ENCODE data around the gene PPP1R3D. TPM values are rescaled to one million over a fixed set of nuclear protein-coding genes. Genes with fewer than 3 reads are reported as not detected.

Gene PPP1R3D
- total RNA-seq, 1 donor from 2014 or later = 5.5 TPM

- TF ChIP-seq, protein P1, sequence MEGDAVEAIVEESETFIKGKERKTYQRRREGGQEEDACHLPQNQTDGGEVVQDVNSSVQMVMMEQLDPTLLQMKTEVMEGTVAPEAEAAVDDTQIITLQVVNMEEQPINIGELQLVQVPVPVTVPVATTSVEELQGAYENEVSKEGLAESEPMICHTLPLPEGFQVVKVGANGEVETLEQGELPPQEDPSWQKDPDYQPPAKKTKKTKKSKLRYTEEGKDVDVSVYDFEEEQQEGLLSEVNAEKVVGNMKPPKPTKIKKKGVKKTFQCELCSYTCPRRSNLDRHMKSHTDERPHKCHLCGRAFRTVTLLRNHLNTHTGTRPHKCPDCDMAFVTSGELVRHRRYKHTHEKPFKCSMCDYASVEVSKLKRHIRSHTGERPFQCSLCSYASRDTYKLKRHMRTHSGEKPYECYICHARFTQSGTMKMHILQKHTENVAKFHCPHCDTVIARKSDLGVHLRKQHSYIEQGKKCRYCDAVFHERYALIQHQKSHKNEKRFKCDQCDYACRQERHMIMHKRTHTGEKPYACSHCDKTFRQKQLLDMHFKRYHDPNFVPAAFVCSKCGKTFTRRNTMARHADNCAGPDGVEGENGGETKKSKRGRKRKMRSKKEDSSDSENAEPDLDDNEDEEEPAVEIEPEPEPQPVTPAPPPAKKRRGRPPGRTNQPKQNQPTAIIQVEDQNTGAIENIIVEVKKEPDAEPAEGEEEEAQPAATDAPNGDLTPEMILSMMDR (IDR thresholded peaks at IDR 0.05; ENCODE audit: insufficient read depth, low read length, poor library complexity, severe bottlenecking) = no peak
- no peak overlapping the region for H3K4me3 ChIP-seq (ENCODE audit: low read depth, low read length)
- H3K36me3 ChIP-seq (ENCODE audit: control insufficient read depth, insufficient read depth, low read length) = no peaks in the 10 kb centered on the region
- no peak for DNase-seq (ENCODE audit: low read depth)
- H3K27me3 ChIP-seq (ENCODE audit: control insufficient read depth, insufficient read depth, low read length) = no peaks in the 10 kb centered on the region
These were observed 7.3 kb upstream of the PPP1R3D start for GRCh38 chr20:59947376-59947775.

- H3K4me3 ChIP-seq (ENCODE audit: low read depth, low read length) = no peak overlapping the region
- H3K27me3 ChIP-seq (ENCODE audit: control insufficient read depth, insufficient read depth, low read length) = no peaks in the 10 kb centered on the region
- DNase-seq (ENCODE audit: low read depth) = no peak
- TF ChIP-seq, protein P1 (IDR thresholded peaks at IDR 0.05; ENCODE audit: insufficient read depth, low read length, poor library complexity, severe bottlenecking) = no peak
- H3K36me3 ChIP-seq (ENCODE audit: control insufficient read depth, insufficient read depth, low read length) = no peaks in the 10 kb centered on the region
These were observed 5.6 kb upstream of the PPP1R3D start for GRCh38 chr20:59945731-59946130.

DNA sequence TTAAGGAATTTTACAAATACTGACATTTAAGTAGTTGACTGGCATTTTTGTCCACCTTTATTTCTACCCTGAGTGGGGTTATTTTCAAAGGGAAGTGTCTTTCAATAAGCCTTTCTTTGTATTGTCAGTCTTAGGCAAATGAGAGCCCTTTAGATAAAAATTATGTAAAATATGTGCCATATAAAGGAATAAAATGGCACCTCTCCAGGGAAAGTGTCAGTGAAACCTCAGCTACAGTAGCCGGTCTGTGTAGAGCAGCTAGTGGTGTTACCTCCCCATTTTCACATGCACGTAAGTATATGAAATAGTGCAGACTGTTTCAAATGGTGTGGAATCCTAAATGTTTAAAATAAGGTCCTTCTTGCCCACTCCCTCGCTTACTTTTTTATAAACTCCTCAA, 5.1 kb upstream of the PPP1R3D start:
- DNase-seq (ENCODE audit: low read depth) = no peak
- H3K36me3 ChIP-seq (ENCODE audit: control insufficient read depth, insufficient read depth, low read length) = no peaks in the 10 kb centered on the region
- TF ChIP-seq, protein P1 (IDR thresholded peaks at IDR 0.05; ENCODE audit: insufficient read depth, low read length, poor library complexity, severe bottlenecking) = no peak
- H3K27me3 ChIP-seq (ENCODE audit: control insufficient read depth, insufficient read depth, low read length) = no peaks in the 10 kb centered on the region
- no peak overlapping the region for H3K4me3 ChIP-seq (ENCODE audit: low read depth, low read length)

DNA sequence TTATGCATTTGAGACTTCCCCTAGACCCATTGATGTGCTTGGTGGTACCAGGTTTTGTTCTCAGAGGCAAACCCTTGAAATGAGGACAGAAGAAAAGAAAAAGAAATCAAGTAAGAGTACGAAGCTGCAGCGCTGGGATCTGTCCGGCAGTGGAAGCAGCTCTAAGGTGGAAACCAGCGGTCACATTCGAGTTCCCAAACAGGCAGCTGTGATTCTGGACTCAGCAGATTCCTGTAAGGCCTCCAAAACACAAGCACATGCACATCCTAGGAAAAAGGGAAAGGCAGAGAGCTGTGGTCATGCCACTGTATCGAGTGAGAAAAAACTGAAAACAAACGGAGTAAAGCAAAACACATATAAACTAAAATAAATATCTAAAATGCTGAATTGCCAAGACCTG, 4.6 kb upstream of the PPP1R3D start:
- TF ChIP-seq, protein P1 (IDR thresholded peaks at IDR 0.05; ENCODE audit: insufficient read depth, low read length, poor library complexity, severe bottlenecking) = no peak

DNA sequence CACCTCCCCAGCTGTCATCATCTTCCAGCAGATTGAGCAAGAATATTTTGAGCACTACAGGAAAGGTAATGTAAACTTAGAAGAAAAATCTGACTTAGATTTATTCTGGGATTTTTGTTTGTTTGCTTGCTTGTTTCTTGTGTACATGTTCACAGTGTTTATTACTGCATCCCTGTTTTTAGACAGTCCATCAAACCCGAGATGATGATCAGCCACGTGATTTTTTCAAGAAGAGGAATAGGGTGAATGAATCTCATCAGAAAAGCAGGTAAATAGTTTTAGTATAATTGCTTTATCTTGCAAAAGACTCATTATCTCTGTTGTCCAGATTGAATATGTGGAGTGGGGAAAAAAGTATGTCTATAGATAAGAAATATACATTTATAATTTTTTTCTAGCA, 2.1 kb upstream of the PPP1R3D start:
- DNase-seq (ENCODE audit: low read depth) = no peak
- Histone ChIP-seq H3K27me3 (ENCODE audit: control insufficient read depth, insufficient read depth, low read length) (no peaks in the 10 kb centered on the region), H3K4me3 (ENCODE audit: low read depth, low read length) (no peak overlapping the region), H3K36me3 (ENCODE audit: control insufficient read depth, insufficient read depth, low read length) (no peaks in the 10 kb centered on the region)
- TF ChIP-seq, protein P1 (IDR thresholded peaks at IDR 0.05; ENCODE audit: insufficient read depth, low read length, poor library complexity, severe bottlenecking) = no peak

More for the DNA sequence above, 4.6 kb upstream of the PPP1R3D start:
- Histone ChIP-seq H3K4me3 (ENCODE audit: low read depth, low read length) (no peak overlapping the region), H3K27me3 (ENCODE audit: control insufficient read depth, insufficient read depth, low read length) (no peaks in the 10 kb centered on the region), H3K36me3 (ENCODE audit: control insufficient read depth, insufficient read depth, low read length) (no peaks in the 10 kb centered on the region)
- DNase-seq (ENCODE audit: low read depth) = no peak

GRCh38 chr20:59940956-59941294, 820 bp upstream of the PPP1R3D start:
- no peaks in the 10 kb centered on the region for H3K27me3 ChIP-seq (ENCODE audit: control insufficient read depth, insufficient read depth, low read length)
- H3K4me3 ChIP-seq (ENCODE audit: low read depth, low read length) = peak overlapping the region; percentile 66
- DNase-seq (ENCODE audit: low read depth) = no peak
- H3K36me3 ChIP-seq (ENCODE audit: control insufficient read depth, insufficient read depth, low read length) = no peaks in the 10 kb centered on the region
- TF ChIP-seq, protein P1 (IDR thresholded peaks at IDR 0.05; ENCODE audit: insufficient read depth, low read length, poor library complexity, severe bottlenecking) = no peak
